Natural killer cell (primary cell): ENCODE results near the gene LSM2. TPM values are rescaled to one million over a fixed set of nuclear protein-coding genes. Genes with fewer than 3 reads are reported as not detected.

ENCODE experiments used
- ATAC-seq, 3 donors: fragments of 150-1000 bp in 2 of 3; fragments of 200-7000 bp in 1 of 3; cut with Tn5 transposase; 1 replicate in 1 of 3; 2 replicates in 2 of 3; pipeline ENCODE4 v1.10.0; 2021; ENCODE audit warnings: mild to moderate bottlenecking in 2 of 3, moderate library complexity in 2 of 3
- DNase-seq, 2 donors: peaks; one replicate each; pipeline versions ENCODE4 v3.0.0 to v3.0.0-alpha.2; 2013 to 2021; ENCODE audit warnings: mixed read lengths in 1 of 2
- H3K27ac ChIP-seq: one replicate; pipeline ENCODE4 v1.5.1; 2013; ENCODE audit warnings: mild to moderate bottlenecking, low read length
- H3K27me3 ChIP-seq: one replicate; pipeline ENCODE4 v1.6.1; 2013; ENCODE audit warnings: low read length; ENCODE audit not compliant: control insufficient read depth, insufficient read depth
- H3K36me3 ChIP-seq: one replicate; pipeline ENCODE4 v1.6.1; 2013; ENCODE audit warnings: low read length; ENCODE audit not compliant: control insufficient read depth, insufficient read depth
- H3K4me1 ChIP-seq: one replicate; pipeline ENCODE4 v1.6.1; 2013; ENCODE audit warnings: low read length; ENCODE audit not compliant: control insufficient read depth, insufficient read depth
- H3K4me3 ChIP-seq: one replicate; pipeline ENCODE4 v1.5.1; 2013; ENCODE audit warnings: low read length
- H3K9me3 ChIP-seq: one replicate; pipeline ENCODE4 v1.6.1; 2013; ENCODE audit warnings: low read length; ENCODE audit not compliant: control insufficient read depth, insufficient read depth
- H3K27ac Mint-ChIP-seq, 2 donors: one replicate each; pipeline ENCODE4 v1.8.0; 2022; ENCODE audit warnings: mild to moderate bottlenecking in 2 of 2, mixed read lengths in 2 of 2, moderate library complexity in 1 of 2
- H3K27me3 Mint-ChIP-seq, 2 donors: one replicate each; pipeline ENCODE4 v1.8.0; 2022; ENCODE audit warnings: low read depth in 2 of 2, mixed read lengths in 2 of 2
- H3K36me3 Mint-ChIP-seq: one replicate; pipeline ENCODE4 v1.8.0; 2022; ENCODE audit warnings: mixed read lengths
- H3K4me1 Mint-ChIP-seq, 2 donors: one replicate each; pipeline ENCODE4 v1.8.0; 2022; ENCODE audit warnings: mixed read lengths in 2 of 2
- H3K4me3 Mint-ChIP-seq: one replicate; pipeline ENCODE4 v1.8.0; 2022; ENCODE audit warnings: mild to moderate bottlenecking, moderate library complexity, mixed read lengths
- H3K9me3 Mint-ChIP-seq, 2 donors: one replicate each; pipeline ENCODE4 v1.8.0; 2022; ENCODE audit warnings: mixed read lengths in 2 of 2
- whole genome bisulfite sequencing: methylation state at CpG from one replicate; pipeline ENCODE4 v1.1.7; 2013; ENCODE audit warnings: missing lambda C conversion rate; ENCODE audit not compliant: insufficient coverage; 5-methylcytosine and 5-hydroxymethylcytosine counted together
- intact Hi-C: fragments of 100-400 bp; cut with micrococcal nuclease; formaldehyde crosslinking; loops from one replicate; pipeline ENCODE4 v1.14.2; 2022
- total RNA-seq, 4 donors: library from RNA; stranded (reverse); fragments of 120-200 nt in 1 of 4; gene quantifications; one replicate each; pipeline versions ENCODE4 v1.2.3 to v1.2.4, GENCODE V29; 2013 to 2022
- TF ChIP-seq, protein P1 (sequence below): fragments of 200-600 bp; IDR thresholded peaks from one replicate; pipeline ENCODE4 v1.8.0; 2022; ENCODE audit warnings: antibody characterized with exemption

LSM2 gene
- total RNA-seq, 3 donors from 2014 or later (not counting 1 experiment from before 2014, with no cell fraction given): 28.1 to 34.9 (median 29.2) TPM

DNA sequence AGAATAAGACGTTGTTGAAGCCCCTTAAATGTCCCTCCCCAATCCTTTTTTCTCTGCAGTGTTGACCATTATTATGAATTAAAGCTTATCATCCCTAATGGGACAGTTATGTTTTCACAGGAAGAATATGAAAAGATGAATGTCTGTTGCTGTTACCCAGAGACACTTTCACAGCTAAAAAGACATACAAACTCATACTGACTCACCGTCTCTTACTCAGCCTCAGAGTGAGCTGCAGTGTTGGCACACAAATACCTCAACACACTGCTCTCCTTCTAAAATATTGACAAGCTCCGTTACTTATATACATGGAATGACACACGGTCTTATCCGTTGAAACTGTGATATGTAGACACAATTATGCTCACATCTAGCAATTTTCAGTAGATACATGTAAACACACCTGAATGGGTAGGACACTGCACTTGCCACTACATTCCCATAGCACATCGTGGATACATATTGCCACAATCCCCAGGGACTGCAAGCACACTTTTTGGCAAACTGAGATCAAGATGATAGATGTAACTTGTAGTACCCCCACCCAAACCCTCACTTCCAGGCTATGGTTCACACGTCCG, 53.9 kb downstream of the LSM2 start:
- 97% methylated on average over 7 of the region's 8 CpGs for WGBS
- Histone ChIP-seq H3K36me3 (no peaks in the 10 kb centered on the region), H3K4me3 (no peak overlapping the region), H3K27ac (no peak overlapping the region), H3K4me1 (no peaks in the 10 kb centered on the region), H3K9me3 (no peaks in the 10 kb centered on the region), H3K27me3 (no peaks in the 10 kb centered on the region)
- Mint-ChIP-seq H3K9me3 (no peaks in the 10 kb centered on the region), H3K27me3 (no peaks in the 10 kb centered on the region), H3K4me3 (no peak overlapping the region), H3K36me3 (no peaks in the 10 kb centered on the region), H3K27ac (no peak overlapping the region), H3K4me1 (no peaks in the 10 kb centered on the region)
- TF ChIP-seq, protein P1, sequence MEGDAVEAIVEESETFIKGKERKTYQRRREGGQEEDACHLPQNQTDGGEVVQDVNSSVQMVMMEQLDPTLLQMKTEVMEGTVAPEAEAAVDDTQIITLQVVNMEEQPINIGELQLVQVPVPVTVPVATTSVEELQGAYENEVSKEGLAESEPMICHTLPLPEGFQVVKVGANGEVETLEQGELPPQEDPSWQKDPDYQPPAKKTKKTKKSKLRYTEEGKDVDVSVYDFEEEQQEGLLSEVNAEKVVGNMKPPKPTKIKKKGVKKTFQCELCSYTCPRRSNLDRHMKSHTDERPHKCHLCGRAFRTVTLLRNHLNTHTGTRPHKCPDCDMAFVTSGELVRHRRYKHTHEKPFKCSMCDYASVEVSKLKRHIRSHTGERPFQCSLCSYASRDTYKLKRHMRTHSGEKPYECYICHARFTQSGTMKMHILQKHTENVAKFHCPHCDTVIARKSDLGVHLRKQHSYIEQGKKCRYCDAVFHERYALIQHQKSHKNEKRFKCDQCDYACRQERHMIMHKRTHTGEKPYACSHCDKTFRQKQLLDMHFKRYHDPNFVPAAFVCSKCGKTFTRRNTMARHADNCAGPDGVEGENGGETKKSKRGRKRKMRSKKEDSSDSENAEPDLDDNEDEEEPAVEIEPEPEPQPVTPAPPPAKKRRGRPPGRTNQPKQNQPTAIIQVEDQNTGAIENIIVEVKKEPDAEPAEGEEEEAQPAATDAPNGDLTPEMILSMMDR: no peak
- intact Hi-C loops: no loop called here
- DNase-seq (no peak), ATAC-seq (no peak)

DNA sequence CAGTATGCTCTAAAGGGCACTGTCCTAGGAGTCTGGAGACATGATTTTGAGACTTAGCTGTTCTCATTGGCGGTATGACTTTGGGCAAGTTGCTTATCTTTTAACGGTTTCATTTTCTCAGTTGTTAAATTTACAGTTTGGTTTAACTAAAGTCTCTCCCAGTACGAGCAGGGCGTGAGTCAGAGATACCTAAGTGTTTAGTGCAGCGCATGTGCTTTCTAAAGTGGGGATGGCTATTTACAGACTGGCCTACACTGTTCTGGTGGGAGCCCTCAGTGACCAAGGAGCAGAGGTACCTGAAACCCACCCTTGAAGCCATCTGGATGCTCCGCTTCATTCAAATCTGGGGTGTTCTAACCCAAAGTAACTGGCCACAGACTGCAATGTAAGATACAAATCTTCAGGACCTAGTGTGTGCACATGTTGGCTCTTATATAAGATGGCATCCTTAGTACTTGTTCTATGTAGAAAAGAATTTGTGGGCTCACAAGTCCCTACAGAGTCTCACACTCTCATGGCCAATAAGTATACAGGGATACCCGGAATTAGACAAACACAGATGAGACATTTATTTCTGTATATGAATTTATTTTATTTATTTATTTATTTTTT, 56.2 kb downstream of the LSM2 start:
- H3K4me3 Mint-ChIP-seq: no peak overlapping the region
- Histone ChIP-seq H3K27me3 (no peaks in the 10 kb centered on the region), H3K36me3 (no peaks in the 10 kb centered on the region), H3K4me1 (no peaks in the 10 kb centered on the region), H3K27ac (no peak overlapping the region), H3K4me3 (no peak overlapping the region), H3K9me3 (no peaks in the 10 kb centered on the region)
- ATAC-seq (no peak), DNase-seq (no peak)
- no peaks in the 10 kb centered on the region for H3K36me3 Mint-ChIP-seq
- intact Hi-C loops: no loop called here
- no peaks in the 10 kb centered on the region for H3K4me1 Mint-ChIP-seq
- no peak overlapping the region for H3K27ac Mint-ChIP-seq
- 92% methylated on average over 6 of the region's 7 CpGs for WGBS
- no peaks in the 10 kb centered on the region for H3K27me3 Mint-ChIP-seq
- TF ChIP-seq, protein P1: no peak
- no peaks in the 10 kb centered on the region for H3K9me3 Mint-ChIP-seq

DNA sequence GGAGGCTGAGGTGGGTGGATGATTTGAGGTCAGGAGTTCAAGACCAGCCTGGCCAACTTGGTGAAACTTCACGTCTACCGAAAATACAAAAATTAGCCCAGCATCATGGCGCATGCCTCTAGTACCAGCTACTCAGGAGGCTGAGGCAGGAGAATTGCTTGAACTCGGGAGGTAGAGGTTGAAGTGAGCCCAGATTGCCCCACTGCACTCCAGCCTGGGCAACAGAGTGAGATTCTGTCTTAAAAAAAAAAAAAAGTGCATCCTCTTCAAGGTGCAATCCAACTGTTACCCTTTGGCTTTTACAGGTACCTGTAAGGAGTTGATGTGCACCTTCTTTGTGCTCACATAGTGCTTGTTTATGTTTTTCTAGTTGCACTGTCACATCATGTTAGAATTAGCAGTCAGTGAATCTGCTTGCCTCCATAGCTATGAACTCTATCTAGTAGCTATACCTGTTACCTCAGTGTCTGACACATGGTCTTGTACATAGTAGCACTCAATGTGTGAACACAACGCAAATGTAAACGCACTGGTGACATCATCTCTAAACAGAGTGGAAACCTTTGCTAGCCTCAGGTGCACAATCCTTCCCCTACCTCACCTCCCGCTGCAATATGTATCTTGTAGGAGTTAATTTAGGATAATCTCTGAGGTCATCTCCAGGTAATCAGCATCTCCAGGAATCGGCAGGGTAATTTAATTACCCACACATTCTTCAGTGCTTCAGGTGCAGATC, 57.3 kb downstream of the LSM2 start:
- Histone ChIP-seq H3K4me3 (no peak overlapping the region), H3K9me3 (no peaks in the 10 kb centered on the region), H3K4me1 (no peaks in the 10 kb centered on the region), H3K27ac (no peak overlapping the region), H3K27me3 (no peaks in the 10 kb centered on the region), H3K36me3 (no peaks in the 10 kb centered on the region)
- no peak for ATAC-seq
- no peak for DNase-seq
- Mint-ChIP-seq H3K36me3 (no peaks in the 10 kb centered on the region), H3K4me1 (no peaks in the 10 kb centered on the region), H3K27me3 (no peaks in the 10 kb centered on the region), H3K4me3 (no peak overlapping the region), H3K27ac (no peak overlapping the region), H3K9me3 (no peaks in the 10 kb centered on the region)
- intact Hi-C loops: no loop called here
- 97% methylated on average over 6 of the region's 8 CpGs for WGBS
- TF ChIP-seq, protein P1: no peak

Other genes starting within 250 kb of the LSM2 start
- 10 to 100 TPM in 1 of 3 donors, 1 to 10 TPM in 2; 7.6 to 13.1 (median 8.7) TPM for gene LTA, start 234.7 kb downstream of the LSM2 start, total RNA-seq
- 10 to 100 TPM; 24.2 to 60.8 (median 46.9) TPM for gene TNF, start 231.4 kb downstream of the LSM2 start, total RNA-seq
- 10 to 100 TPM; 17.7 to 42.1 (median 32.6) TPM for gene LTB, start 224.5 kb downstream of the LSM2 start, total RNA-seq
- gene LST1, start 220.7 kb downstream of the LSM2 start, total RNA-seq: 100 to 1,000 TPM in 1 of 3 donors, 10 to 100 TPM in 2; 25.4 to 120 (median 50.5) TPM
- 100 to 1,000 TPM; 120 to 173 (median 137) TPM for gene NCR3, start 214.0 kb downstream of the LSM2 start, total RNA-seq
- 10 to 100 TPM in 2 of 3 donors, 1 to 10 TPM in 1; 8.7 to 47.0 (median 17.9) TPM for gene AIF1, start 191.7 kb downstream of the LSM2 start, total RNA-seq
- gene PRRC2A, start 186.3 kb downstream of the LSM2 start, total RNA-seq: 100 to 1,000 TPM; 264 to 294 (median 294) TPM
- 100 to 1,000 TPM; 264 to 303 (median 274) TPM for gene BAG6, start 154.3 kb downstream of the LSM2 start, total RNA-seq
- 1 to 10 TPM; 2.6 to 2.8 (median 2.7) TPM for gene APOM, start 151.1 kb downstream of the LSM2 start, total RNA-seq
- 10 to 100 TPM; 25.9 to 29.9 (median 27.4) TPM for gene C6orf47, start 146.2 kb downstream of the LSM2 start, total RNA-seq
- 10 to 100 TPM; 16.0 to 20.3 (median 18.2) TPM for gene GPANK1, start 142.0 kb downstream of the LSM2 start, total RNA-seq
- gene CSNK2B, start 140.9 kb downstream of the LSM2 start, total RNA-seq: 100 to 1,000 TPM; 140 to 157 (median 141) TPM
- 10 to 100 TPM; 39.9 to 50.0 (median 46.0) TPM for gene LY6G5B, start 137.0 kb downstream of the LSM2 start, total RNA-seq
- 1 to 10 TPM; 2.0 to 7.9 (median 2.7) TPM for gene LY6G5C, start 125.9 kb downstream of the LSM2 start, total RNA-seq
- 10 to 100 TPM; 92.0 to 97.6 (median 94.2) TPM for gene ABHD16A, start 103.6 kb downstream of the LSM2 start, total RNA-seq
- gene LY6G6F, start 100.1 kb downstream of the LSM2 start, total RNA-seq: 1 to 10 TPM in 2 of 3 donors, under 1 TPM in 1; 0.97 to 3.2 (median 1.4) TPM
- under 1 TPM in 1 of 3 donors, not detected in 2; 0.94 TPM for gene LY6G6D, start 91.6 kb downstream of the LSM2 start, total RNA-seq
- not detected for gene LY6G6C, start 85.2 kb downstream of the LSM2 start, total RNA-seq
- 10 to 100 TPM in 2 of 3 donors, 1 to 10 TPM in 1; 9.4 to 19.0 (median 12.8) TPM for gene MPIG6B, start 83.6 kb downstream of the LSM2 start, total RNA-seq
- 10 to 100 TPM; 22.3 to 36.1 (median 24.6) TPM for gene DDAH2, start 77.7 kb downstream of the LSM2 start, total RNA-seq
- 100 to 1,000 TPM; 348 to 363 (median 355) TPM for gene CLIC1, start 70.4 kb downstream of the LSM2 start, total RNA-seq
- gene MSH5, start 67.0 kb downstream of the LSM2 start, total RNA-seq: 10 to 100 TPM; 28.2 to 44.6 (median 43.7) TPM
- gene SAPCD1, start 44.3 kb downstream of the LSM2 start, total RNA-seq: 10 to 100 TPM in 1 of 3 donors, 1 to 10 TPM in 2; 5.4 to 14.5 (median 6.9) TPM
- gene VWA7, start 29.6 kb downstream of the LSM2 start, total RNA-seq: 1 to 10 TPM; 2.4 to 4.7 (median 3.2) TPM
- gene VARS1, start 11.2 kb downstream of the LSM2 start, total RNA-seq: 10 to 100 TPM; 45.2 to 58.6 (median 49.2) TPM
- 1 to 10 TPM; 2.0 to 4.5 (median 3.6) TPM for gene HSPA1L, start 8.3 kb upstream of the LSM2 start, total RNA-seq
- 10 to 100 TPM; 24.4 to 34.6 (median 34.5) TPM for gene HSPA1A, start 8.6 kb upstream of the LSM2 start, total RNA-seq
- gene HSPA1B, start 20.8 kb upstream of the LSM2 start, total RNA-seq: 100 to 1,000 TPM in 1 of 3 donors, 10 to 100 TPM in 1, 1 to 10 TPM in 1; 8.5 to 112 (median 15.3) TPM
- gene NEU1, start 55.9 kb upstream of the LSM2 start, total RNA-seq: 10 to 100 TPM; 36.1 to 69.6 (median 51.5) TPM
- gene SLC44A4, start 72.0 kb upstream of the LSM2 start, total RNA-seq: under 1 TPM in 1 of 3 donors, not detected in 2; 0.48 TPM
- 10 to 100 TPM; 49.3 to 56.6 (median 55.8) TPM for gene EHMT2, start 90.7 kb upstream of the LSM2 start, total RNA-seq
- under 1 TPM; 0.54 to 0.77 (median 0.63) TPM for gene ZBTB12, start 95.1 kb upstream of the LSM2 start, total RNA-seq
- 1 to 10 TPM in 2 of 3 donors, under 1 TPM in 1; 0.55 to 1.3 (median 1.0) TPM for gene C2, start 120.8 kb upstream of the LSM2 start, total RNA-seq
- under 1 TPM in 1 of 3 donors, not detected in 2; 0.45 TPM for gene CFB, start 139.1 kb upstream of the LSM2 start, total RNA-seq
- gene NELFE, start 152.0 kb upstream of the LSM2 start, total RNA-seq: 10 to 100 TPM; 52.6 to 62.3 (median 56.3) TPM
- 100 to 1,000 TPM; 119 to 184 (median 151) TPM for gene SKIC2, start 152.2 kb upstream of the LSM2 start, total RNA-seq
- gene DXO, start 165.2 kb upstream of the LSM2 start, total RNA-seq: 10 to 100 TPM; 37.9 to 54.3 (median 49.0) TPM
- 1 to 10 TPM; 5.0 to 8.2 (median 5.4) TPM for gene C4A, start 175.1 kb upstream of the LSM2 start, total RNA-seq
- 1 to 10 TPM; 4.0 to 5.1 (median 4.6) TPM for gene C4B, start 207.8 kb upstream of the LSM2 start, total RNA-seq
- under 1 TPM in 2 of 3 donors, not detected in 1; 0.28 to 0.43 TPM for gene CYP21A2, start 231.4 kb upstream of the LSM2 start, total RNA-seq